ENCODE measurements around the gene SLC5A5. TPM values are rescaled to one million over a fixed set of nuclear protein-coding genes. Genes with fewer than 3 reads are reported as not detected.
"Not testable (repeated sequence)": the region's sequence is repeated elsewhere in the genome, so short reads cannot be mapped to it uniquely, and the experiment has no call there.

Gene SLC5A5
- total RNA-seq, 1 donor from 2014 or later = not detected

DNA sequence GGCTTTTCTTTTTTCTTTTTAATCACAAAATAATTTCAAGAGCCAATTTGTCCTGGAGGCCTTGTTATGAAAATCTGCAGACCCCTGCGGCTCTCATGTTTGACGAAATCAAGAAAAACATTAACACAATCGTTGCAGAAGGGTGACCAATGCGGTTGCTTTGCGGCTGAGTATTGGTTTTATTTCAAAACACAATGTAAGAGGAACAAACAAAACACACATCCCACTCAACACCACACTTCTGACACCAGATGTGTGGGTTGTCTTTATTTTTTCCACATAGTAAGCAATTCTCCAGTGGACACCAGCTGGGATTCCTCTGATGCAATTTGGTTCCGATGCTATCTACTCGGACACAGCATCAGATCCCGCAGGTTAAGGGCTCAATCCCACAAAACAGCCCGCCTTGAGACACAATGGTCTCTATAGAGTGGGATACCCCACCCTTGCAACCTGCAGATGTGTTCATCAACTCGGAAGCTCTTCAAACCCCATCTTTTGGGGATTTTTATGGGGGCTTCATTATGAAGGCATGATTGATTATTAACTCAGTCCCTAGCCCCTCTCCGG lies 39.1 kb downstream of the SLC5A5 start:
- no peak overlapping the region for H3K27ac Mint-ChIP-seq (ENCODE audit: unreplicated experiment)
- no peaks in the 10 kb centered on the region for H3K27me3 Mint-ChIP-seq (ENCODE audit: unreplicated experiment)
- H3K9me3 Mint-ChIP-seq (ENCODE audit: unreplicated experiment) = peaks cover 7% of the 10 kb centered on the region
- no peak for DNase-seq (ENCODE audit: extremely low spot score, unreplicated experiment)
- H3K4me1 Mint-ChIP-seq (ENCODE audit: unreplicated experiment) = peaks cover 13% of the 10 kb centered on the region
- TF ChIP-seq, protein P1, sequence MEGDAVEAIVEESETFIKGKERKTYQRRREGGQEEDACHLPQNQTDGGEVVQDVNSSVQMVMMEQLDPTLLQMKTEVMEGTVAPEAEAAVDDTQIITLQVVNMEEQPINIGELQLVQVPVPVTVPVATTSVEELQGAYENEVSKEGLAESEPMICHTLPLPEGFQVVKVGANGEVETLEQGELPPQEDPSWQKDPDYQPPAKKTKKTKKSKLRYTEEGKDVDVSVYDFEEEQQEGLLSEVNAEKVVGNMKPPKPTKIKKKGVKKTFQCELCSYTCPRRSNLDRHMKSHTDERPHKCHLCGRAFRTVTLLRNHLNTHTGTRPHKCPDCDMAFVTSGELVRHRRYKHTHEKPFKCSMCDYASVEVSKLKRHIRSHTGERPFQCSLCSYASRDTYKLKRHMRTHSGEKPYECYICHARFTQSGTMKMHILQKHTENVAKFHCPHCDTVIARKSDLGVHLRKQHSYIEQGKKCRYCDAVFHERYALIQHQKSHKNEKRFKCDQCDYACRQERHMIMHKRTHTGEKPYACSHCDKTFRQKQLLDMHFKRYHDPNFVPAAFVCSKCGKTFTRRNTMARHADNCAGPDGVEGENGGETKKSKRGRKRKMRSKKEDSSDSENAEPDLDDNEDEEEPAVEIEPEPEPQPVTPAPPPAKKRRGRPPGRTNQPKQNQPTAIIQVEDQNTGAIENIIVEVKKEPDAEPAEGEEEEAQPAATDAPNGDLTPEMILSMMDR (IDR thresholded peaks at IDR 0.05) = no peak
- no peak overlapping the region for H3K4me3 Mint-ChIP-seq (ENCODE audit: unreplicated experiment)
- peaks cover 2% of the 10 kb centered on the region for H3K36me3 Mint-ChIP-seq (ENCODE audit: unreplicated experiment)

DNA sequence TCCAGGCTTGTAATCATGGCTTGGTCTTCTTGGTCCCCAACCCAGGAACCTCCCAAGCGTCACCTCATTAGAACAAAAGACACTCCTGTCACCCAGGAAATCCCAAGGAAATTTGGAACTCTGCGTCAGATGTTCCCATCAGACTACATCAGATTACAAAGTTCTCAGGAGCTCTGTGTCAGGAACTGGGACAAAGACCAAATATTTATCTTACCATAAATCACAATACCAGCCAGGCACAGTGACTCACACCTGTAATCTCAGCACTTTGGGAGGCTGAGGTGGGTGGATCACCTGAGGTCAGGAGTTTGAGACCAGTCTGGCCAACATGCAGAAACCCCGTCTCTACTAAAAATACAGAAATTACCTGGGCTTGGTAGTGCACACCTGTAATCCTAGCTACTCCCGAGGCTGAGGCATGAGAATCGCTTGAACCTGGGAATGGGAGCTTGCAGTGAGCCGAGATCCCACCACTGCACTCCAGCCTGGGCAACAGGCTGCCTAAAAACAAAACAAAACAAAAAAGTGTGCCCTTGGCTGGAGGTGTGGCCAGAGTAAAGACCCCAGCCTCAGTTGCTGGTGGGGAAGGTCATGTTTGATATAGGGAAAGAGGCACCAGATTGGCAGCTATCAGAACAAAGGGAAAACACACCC lies 44.3 kb downstream of the SLC5A5 start:
- Mint-ChIP-seq H3K4me1 (ENCODE audit: unreplicated experiment) (no peaks in the 10 kb centered on the region), H3K36me3 (ENCODE audit: unreplicated experiment) (no peaks in the 10 kb centered on the region), H3K27ac (ENCODE audit: unreplicated experiment) (no peak overlapping the region), H3K27me3 (ENCODE audit: unreplicated experiment) (no peaks in the 10 kb centered on the region), H3K9me3 (ENCODE audit: unreplicated experiment) (no peaks in the 10 kb centered on the region), H3K4me3 (ENCODE audit: unreplicated experiment) (no peak overlapping the region)
- no peak for DNase-seq (ENCODE audit: extremely low spot score, unreplicated experiment)
- TF ChIP-seq, protein P1 (IDR thresholded peaks at IDR 0.05) = no peak

DNA sequence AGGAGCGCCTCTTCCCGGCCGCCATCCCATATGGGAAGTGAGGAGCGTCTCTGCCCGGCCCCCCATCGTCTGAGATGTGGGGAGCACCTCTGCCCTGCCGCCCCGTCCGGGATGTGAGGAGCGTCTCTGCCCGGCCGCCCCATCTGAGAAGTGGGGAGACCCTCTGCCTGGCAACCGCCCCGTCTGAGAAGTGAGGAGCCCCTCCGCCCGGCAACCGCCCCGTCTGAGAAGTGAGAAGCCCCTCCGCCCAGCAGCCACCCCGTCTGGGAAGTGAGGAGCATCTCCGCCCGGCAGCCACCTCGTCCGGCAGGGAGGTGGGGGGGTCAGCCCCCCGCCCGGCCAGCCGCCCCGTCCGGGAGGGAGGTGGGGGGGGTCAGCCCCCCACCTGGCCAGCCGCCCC lies 46.4 kb downstream of the SLC5A5 start:
- not testable (repeated sequence) for DNase-seq (ENCODE audit: extremely low spot score, unreplicated experiment); H3K36me3 Mint-ChIP-seq (ENCODE audit: unreplicated experiment); H3K27ac Mint-ChIP-seq (ENCODE audit: unreplicated experiment); H3K27me3 Mint-ChIP-seq (ENCODE audit: unreplicated experiment); H3K4me3 Mint-ChIP-seq (ENCODE audit: unreplicated experiment); H3K9me3 Mint-ChIP-seq (ENCODE audit: unreplicated experiment); H3K4me1 Mint-ChIP-seq (ENCODE audit: unreplicated experiment)

DNA sequence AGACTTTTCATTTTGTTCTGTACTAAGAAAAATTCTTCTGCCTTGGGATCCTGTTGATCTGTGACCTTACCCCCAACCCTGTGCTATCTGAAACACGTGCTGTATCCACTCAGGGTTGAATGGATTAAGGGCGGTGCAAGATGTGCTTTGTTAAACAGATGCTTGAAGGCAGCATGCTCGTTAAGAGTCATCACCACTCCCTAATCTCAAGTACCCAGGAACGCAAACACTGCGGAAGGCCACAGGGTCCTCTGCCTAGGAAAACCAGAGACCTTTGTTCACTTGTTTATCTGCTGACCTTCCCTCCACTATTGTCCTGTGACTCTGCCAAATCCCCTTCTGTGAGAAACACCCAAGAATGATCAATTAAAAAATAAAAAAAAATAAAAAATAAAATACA lies 47.4 kb downstream of the SLC5A5 start:
- H3K4me3 Mint-ChIP-seq (ENCODE audit: unreplicated experiment); H3K27ac Mint-ChIP-seq (ENCODE audit: unreplicated experiment); H3K36me3 Mint-ChIP-seq (ENCODE audit: unreplicated experiment); H3K9me3 Mint-ChIP-seq (ENCODE audit: unreplicated experiment); H3K4me1 Mint-ChIP-seq (ENCODE audit: unreplicated experiment); DNase-seq (ENCODE audit: extremely low spot score, unreplicated experiment); H3K27me3 Mint-ChIP-seq (ENCODE audit: unreplicated experiment): not testable (repeated sequence)

DNA sequence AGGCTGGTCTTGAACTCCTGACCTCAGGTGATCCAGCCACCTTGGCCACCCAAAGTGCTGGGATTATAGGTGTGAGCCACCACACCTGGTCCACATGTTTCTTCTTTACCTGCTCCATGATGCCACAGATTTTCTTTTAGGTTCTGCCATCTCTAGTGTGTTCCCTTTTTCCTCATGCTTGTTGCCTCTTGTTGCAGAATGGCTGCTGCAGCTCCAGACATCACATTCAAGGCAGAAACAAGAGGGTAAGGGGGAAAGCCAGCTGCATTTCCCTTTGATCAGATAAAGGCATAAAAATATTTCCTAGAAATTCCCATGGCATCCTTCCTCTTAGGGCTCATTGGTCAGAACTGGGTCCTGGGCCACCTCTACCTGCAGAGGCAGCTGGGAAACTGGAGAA lies 48.8 kb downstream of the SLC5A5 start:
- peaks cover 4% of the 10 kb centered on the region for H3K27me3 Mint-ChIP-seq (ENCODE audit: unreplicated experiment)
- TF ChIP-seq, protein P1 (IDR thresholded peaks at IDR 0.05) = no peak
- H3K27ac Mint-ChIP-seq (ENCODE audit: unreplicated experiment) = no peak overlapping the region
- no peaks in the 10 kb centered on the region for H3K4me1 Mint-ChIP-seq (ENCODE audit: unreplicated experiment)
- H3K4me3 Mint-ChIP-seq (ENCODE audit: unreplicated experiment) = no peak overlapping the region
- H3K36me3 Mint-ChIP-seq (ENCODE audit: unreplicated experiment) = no peaks in the 10 kb centered on the region
- DNase-seq (ENCODE audit: extremely low spot score, unreplicated experiment) = no peak
- no peaks in the 10 kb centered on the region for H3K9me3 Mint-ChIP-seq (ENCODE audit: unreplicated experiment)

DNA sequence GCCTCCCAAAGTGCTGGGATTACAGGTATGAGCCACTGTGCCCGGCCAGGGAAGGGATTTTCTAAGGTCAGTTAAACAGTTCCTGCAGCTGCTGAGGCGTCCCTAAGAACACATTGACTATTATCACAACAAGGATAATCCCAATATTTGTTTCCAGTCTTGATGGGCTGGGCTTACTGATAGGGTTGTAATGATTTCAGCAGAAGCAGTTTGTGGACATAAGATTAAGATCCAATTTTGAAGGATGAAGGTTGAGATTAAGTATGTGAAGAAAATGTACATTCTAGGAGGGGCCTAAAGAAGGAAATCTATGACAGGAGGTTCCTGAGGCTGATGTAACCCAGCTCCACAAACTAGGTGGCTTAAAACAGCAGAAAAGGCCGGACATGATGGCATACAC lies 50.4 kb downstream of the SLC5A5 start:
- no peaks in the 10 kb centered on the region for H3K9me3 Mint-ChIP-seq (ENCODE audit: unreplicated experiment)

More for the DNA sequence above, 50.4 kb downstream of the SLC5A5 start:
- no peak for DNase-seq (ENCODE audit: extremely low spot score, unreplicated experiment)
- TF ChIP-seq, protein P1 (IDR thresholded peaks at IDR 0.05) = no peak
- Mint-ChIP-seq H3K4me3 (ENCODE audit: unreplicated experiment) (no peak overlapping the region), H3K27me3 (ENCODE audit: unreplicated experiment) (peaks cover 8% of the 10 kb centered on the region), H3K36me3 (ENCODE audit: unreplicated experiment) (no peaks in the 10 kb centered on the region), H3K27ac (ENCODE audit: unreplicated experiment) (no peak overlapping the region), H3K4me1 (ENCODE audit: unreplicated experiment) (no peaks in the 10 kb centered on the region)

All from osteocyte (in vitro differentiated cells).